SIG-M5 treated with dmso at 0.1 percent for 504 hours (cell line): ENCODE results near the gene PANX1.

Source experiments
- DNase-seq: peaks from one replicate; lab custom pipeline; 2025; ENCODE audit not compliant: unreplicated experiment; lab: John Stamatoyannopoulos, UW

The PANX1 gene

DNA sequence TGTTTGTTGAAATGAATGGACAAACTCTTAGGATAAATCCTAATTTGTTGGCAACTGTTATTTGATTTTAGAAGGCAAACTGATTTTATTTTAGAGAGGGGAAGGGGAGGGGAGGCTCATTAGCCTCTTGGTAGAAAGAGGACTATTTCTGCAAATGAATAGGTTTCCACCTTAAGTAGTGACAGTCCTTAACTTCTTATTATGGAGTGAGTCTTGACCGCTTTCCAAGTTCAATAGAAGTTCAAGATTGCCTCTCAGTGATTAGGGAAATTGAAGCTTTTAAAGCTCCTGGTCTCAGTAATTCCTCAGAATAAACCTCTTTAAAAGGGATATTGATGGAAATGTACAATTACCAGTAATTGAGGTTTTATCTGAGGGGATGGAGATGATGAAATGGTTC, 55.7 kb downstream of the PANX1 start:
- DNase-seq = no peak

- no peak for DNase-seq
These were observed 56.2 kb downstream of the PANX1 start for GRCh38 chr11:94184846-94185245.

DNA sequence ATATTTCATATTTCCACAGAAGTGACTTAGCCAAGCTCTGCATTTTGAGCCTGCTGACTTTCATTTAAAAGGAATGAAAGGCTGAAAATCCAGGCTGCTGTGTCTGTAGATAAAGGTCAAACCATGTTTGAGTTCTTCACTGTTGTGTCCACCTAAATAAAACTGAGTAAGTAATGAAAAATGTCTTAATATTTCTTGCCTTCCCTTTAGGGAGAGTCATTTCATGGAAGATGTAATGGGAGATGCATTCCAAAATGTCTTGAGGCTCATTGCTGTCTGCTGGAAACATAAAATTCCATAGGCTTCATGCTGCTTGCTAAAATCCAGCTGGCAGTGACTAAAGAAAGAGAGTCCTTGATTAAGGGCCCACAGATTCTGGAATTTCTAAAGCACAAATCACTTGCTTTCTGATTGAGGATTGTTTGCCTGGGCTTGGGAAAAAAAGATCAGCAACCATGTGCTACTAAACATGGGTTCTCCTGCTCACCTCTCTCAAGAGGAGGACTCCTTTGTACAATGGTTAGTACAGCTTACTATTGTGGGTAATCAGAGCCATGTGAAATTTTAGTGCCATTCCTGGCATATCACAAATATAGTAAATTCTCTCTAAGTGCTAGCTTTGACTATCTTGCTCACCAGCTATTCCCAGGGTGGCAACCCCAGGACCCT, 56.9 kb downstream of the PANX1 start:
- DNase-seq = no peak

DNA sequence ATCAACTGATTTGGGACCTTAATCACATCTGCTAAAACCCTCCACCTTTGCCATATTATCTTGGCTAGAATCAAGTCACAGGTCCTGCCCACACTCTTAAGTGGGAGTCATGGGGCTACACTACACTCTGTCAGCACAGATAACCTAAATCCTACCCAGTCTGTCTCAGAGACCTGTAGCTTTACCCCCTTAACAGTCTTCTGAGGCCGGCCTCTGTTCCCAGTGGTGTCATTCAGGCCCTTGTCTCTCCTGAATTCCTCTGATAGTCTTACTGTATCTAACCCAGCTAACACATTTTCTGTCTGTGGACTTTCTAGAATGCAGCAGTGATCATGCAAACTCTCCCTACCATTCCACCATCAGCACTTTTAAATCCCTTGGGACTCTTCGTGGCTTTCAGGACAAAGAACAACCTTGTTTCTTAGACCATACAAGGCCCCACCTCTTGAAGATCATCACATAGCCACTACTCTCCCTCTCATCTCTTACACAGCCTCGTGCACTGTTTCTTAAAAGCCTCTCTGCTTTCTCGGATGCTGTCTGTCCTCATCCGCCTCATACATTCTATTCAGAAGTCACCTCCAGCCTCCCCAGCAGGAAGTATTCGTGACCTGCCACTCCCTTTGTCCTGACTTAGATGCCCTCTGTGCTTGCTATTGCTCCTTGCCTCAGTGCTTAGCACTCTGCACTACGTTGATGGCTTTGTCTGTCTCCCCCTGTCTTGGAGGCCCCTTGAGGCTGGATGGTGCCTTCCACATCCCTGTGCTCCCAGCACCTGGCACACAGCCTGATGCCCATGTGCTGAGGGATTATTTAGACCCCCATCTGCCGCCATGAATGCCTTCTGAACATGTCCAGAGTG, 57.9 kb downstream of the PANX1 start:
- no peak for DNase-seq

DNA sequence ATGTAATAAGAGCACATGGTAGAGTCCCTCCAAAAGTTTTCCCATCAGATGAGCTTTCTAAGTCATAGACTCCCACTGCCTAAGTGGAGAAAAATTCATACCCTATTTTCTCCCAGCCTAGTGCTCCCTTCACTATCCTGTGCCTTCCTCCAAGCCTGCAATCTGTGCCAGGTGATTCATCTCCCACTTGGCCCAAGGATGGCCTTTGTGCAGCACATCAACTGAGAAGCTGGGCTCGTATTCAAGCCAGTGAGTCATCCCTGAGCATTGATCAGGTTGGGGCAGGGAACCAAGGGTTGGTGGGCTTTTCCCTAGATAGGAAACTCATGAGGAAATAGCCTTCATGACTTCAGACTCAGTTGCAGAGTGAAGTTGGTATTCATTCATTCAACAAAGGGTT, 64.6 kb downstream of the PANX1 start:
- DNase-seq = no peak

DNA sequence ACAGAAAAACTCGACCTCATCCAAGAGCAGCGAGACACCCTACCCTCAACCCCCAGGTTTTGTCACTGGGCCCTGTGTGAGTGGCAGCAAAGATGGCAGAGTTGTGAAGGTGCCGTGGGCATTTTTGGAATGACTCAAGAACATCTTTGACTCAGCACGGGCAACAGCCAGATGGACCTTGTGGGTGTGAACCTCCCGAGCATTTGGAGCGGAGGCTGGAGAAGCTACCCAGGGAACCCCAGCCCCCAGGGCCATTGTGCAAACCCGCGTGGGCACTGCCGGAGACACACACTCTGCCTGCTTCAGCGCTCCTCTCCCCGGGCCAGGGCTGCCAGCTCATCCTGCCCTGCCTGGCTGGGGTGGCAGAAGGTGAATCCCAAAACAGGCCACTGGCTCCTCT, 66.1 kb downstream of the PANX1 start:
- no peak for DNase-seq

DNA sequence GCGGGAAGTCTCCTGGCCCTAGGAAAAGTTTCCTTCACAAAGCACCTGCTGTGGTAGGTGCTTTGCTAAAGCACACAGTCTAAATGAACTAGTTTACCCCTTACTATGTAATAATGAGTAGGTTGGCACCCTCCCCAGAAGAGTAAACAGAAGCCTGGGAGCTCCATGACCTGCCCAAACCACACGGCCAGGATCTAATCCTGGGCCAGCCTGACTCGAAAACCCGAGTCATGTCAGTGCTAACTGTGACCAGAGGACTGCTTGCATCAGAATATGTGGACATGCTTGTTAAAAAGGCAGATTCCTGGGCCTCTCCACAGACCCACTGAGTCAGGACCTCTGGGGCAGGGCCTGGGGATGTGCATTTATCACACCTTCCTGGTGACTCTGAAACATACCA, 67.7 kb downstream of the PANX1 start:
- no peak for DNase-seq

- DNase-seq = no peak
These were observed 70.1 kb downstream of the PANX1 start for GRCh38 chr11:94198718-94199117.

GRCh38 chr11:94199136-94200130, 70.8 kb downstream of the PANX1 start:
- no peak for DNase-seq

GRCh38 chr11:94201004-94201465, 72.4 kb downstream of the PANX1 start:
- DNase-seq = no peak

- no peak for DNase-seq
These were observed 74.4 kb downstream of the PANX1 start for GRCh38 chr11:94203070-94203469.

GRCh38 chr11:94211261-94211830, 82.7 kb downstream of the PANX1 start:
- DNase-seq = no peak

GRCh38 chr11:94212898-94213297, 84.3 kb downstream of the PANX1 start:
- DNase-seq = no peak

DNA sequence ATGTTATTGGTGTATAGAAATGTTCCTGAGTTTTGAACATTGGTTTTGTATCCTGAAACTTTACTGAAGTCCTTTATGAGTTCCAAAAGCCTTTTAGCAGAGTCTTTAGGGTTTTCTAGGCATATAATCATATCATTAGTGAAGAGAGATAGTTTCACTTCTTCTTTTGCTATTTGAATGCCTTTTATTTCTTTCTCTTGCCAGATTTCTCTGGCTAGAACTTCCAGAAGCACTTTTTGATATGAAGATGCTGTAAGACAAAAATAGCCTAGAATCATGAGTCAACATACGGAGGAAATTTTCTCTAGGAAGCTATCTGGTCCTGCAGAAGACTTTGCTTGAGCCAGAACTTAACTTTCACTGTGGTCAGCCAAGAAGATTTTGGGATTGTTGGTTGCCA, 89.1 kb downstream of the PANX1 start:
- no peak for DNase-seq

DNA sequence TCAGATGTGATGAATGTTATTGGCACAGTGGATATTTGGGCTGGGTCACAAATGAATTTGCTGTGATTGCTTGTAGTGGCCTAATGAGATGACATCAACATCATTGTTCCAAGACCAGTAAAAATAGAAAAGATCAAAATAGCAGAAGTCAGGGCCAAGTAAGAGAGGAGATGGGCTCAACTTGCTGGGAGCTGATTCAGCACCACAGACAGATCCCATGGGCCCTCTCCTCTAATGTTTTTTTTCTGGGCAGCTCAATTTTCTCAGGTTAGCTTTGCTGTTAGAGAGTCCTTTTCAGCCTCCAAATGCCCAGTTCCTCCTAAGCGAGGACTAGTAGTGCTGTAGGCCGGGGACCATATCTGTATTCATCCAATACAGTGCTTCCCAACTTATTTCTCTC, 89.7 kb downstream of the PANX1 start:
- DNase-seq = no peak

DNA sequence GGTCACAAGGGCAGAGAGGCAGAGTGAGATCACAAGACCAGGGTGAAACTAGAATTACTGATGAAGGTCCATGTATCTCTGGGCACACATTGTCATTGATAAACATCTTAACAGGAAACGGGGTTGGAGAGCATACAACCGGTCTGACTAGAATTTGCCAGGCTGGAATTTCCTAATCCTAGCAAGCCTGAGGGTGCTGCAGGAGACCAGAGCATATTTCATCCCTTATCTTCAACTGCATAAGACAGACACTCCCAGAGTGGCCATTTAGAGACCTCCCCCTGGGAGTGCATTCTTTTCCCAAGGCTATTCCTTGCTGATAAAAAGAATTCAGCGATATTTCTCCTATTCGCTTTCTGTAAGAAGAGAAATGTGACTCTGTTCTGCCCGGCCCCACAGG, 91.1 kb downstream of the PANX1 start:
- no peak for DNase-seq

DNA sequence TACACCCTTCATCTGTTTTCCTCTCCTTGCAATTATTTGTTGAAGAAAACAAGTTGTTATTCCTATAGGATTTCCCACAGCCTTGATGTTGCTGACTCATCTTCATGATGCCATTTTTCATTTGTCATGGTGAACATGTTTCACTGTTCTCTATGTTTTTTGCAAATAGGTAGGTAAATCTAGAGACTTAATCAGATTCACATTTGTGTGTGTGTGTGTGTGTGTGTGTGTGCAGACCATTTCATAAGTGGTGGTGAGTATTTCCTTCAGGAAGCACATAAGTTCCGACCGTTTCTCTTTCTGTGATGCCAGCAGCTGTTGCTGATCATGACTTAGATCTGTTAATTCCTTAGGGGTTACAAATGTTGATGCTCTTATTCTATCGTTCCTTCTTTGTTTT, 95.4 kb downstream of the PANX1 start:
- no peak for DNase-seq
